ENCODE measurements around the gene MYO10. TPM values are rescaled to one million over a fixed set of nuclear protein-coding genes. Genes with fewer than 3 reads are reported as not detected.

Gene MYO10
- total RNA-seq, 2 experiments from 2014 or later: 0.03 to 1.7 TPM

DNA sequence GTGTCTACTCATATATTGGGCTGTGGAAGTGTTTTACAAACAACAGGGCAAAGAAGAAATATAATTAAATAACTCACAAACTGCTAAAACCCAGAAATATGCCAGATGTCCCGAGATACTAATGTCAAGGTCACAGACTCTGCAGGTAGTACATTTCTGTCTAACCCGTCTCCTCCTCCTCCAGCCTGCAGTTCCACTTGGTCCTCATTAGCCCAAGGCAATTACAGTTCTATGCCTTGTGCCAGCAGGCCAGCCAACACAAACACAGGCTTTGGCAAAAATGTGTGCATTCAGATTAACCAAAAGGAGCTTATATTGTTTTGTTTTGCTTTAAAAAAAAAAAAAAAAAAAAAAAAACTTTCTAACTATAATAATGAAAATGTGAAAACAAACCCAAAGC is 148.8 kb downstream of the MYO10 start:
- DNase-seq (ENCODE audit: low spot score): no peak
- no peaks in the 10 kb centered on the region for H3K9me2 ChIP-seq (ENCODE audit: insufficient read depth, low read length)
- H3K27ac ChIP-seq (ENCODE audit: low read depth, low read length, poor library complexity, severe bottlenecking): no peak overlapping the region
- ChIA-PET CTCF (ENCODE audit: unreplicated experiment) (no interaction called here), POLR2A (no interaction called here)
- TF ChIP-seq, protein P1, sequence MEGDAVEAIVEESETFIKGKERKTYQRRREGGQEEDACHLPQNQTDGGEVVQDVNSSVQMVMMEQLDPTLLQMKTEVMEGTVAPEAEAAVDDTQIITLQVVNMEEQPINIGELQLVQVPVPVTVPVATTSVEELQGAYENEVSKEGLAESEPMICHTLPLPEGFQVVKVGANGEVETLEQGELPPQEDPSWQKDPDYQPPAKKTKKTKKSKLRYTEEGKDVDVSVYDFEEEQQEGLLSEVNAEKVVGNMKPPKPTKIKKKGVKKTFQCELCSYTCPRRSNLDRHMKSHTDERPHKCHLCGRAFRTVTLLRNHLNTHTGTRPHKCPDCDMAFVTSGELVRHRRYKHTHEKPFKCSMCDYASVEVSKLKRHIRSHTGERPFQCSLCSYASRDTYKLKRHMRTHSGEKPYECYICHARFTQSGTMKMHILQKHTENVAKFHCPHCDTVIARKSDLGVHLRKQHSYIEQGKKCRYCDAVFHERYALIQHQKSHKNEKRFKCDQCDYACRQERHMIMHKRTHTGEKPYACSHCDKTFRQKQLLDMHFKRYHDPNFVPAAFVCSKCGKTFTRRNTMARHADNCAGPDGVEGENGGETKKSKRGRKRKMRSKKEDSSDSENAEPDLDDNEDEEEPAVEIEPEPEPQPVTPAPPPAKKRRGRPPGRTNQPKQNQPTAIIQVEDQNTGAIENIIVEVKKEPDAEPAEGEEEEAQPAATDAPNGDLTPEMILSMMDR (conservative IDR thresholded peaks at IDR 0.05; ENCODE audit: low read length): no peak
- TF ChIP-seq EZH2phosphoT487 (IDR thresholded peaks at IDR 0.05; ENCODE audit: borderline replicate concordance, low read depth, low read length): no peak
- no peaks in the 10 kb centered on the region for H4K20me1 ChIP-seq (ENCODE audit: insufficient read depth, low read length)
- no peak overlapping the region for H3K4me3 ChIP-seq (ENCODE audit: low read depth, low read length, poor library complexity, severe bottlenecking)
- H3K9me3 ChIP-seq (ENCODE audit: low read length): no peaks in the 10 kb centered on the region
- intact Hi-C loops (cut with micrococcal nuclease; ENCODE audit: unreplicated experiment): no loop called here
- no TSS peak for BruUV-seq (replicated peaks)
- no peaks in the 10 kb centered on the region for H3K79me2 ChIP-seq (ENCODE audit: insufficient read depth, low read depth, low read length)
- H3K4me1 ChIP-seq (ENCODE audit: insufficient read depth, low read length, poor library complexity, severe bottlenecking): no peaks in the 10 kb centered on the region
- no peaks in the 10 kb centered on the region for H3K36me3 ChIP-seq (ENCODE audit: insufficient read depth, low read length)
- H3K4me2 ChIP-seq (ENCODE audit: low read length): no peak overlapping the region
- no peak overlapping the region for H2AFZ ChIP-seq (ENCODE audit: low read length)

- Histone ChIP-seq H3K9me3 (ENCODE audit: low read length) (no peaks in the 10 kb centered on the region), H3K9me2 (ENCODE audit: insufficient read depth, low read length) (no peaks in the 10 kb centered on the region), H3K4me1 (ENCODE audit: insufficient read depth, low read length, poor library complexity, severe bottlenecking) (no peaks in the 10 kb centered on the region), H3K27ac (ENCODE audit: low read depth, low read length, poor library complexity, severe bottlenecking) (no peak overlapping the region), H3K79me2 (ENCODE audit: insufficient read depth, low read depth, low read length) (no peaks in the 10 kb centered on the region), H4K20me1 (ENCODE audit: insufficient read depth, low read length) (no peaks in the 10 kb centered on the region), H3K4me3 (ENCODE audit: low read depth, low read length, poor library complexity, severe bottlenecking) (no peak overlapping the region), H3K36me3 (ENCODE audit: insufficient read depth, low read length) (no peaks in the 10 kb centered on the region), H2AFZ (ENCODE audit: low read length) (no peak overlapping the region), H3K4me2 (ENCODE audit: low read length) (no peak overlapping the region)
- intact Hi-C loops (cut with micrococcal nuclease; ENCODE audit: unreplicated experiment): no loop called here
- ChIA-PET CTCF (ENCODE audit: unreplicated experiment) (no interaction called here), POLR2A (no interaction called here)
- no peak for DNase-seq (ENCODE audit: low spot score)
- TF ChIP-seq, protein P1 (conservative IDR thresholded peaks at IDR 0.05; ENCODE audit: low read length): no peak
- no peak for TF ChIP-seq EZH2phosphoT487 (IDR thresholded peaks at IDR 0.05; ENCODE audit: borderline replicate concordance, low read depth, low read length)
- no TSS peak for BruUV-seq (replicated peaks)
Observed at GRCh38 chr5:16784843-16785791, 151.0 kb downstream of the MYO10 start.

DNA sequence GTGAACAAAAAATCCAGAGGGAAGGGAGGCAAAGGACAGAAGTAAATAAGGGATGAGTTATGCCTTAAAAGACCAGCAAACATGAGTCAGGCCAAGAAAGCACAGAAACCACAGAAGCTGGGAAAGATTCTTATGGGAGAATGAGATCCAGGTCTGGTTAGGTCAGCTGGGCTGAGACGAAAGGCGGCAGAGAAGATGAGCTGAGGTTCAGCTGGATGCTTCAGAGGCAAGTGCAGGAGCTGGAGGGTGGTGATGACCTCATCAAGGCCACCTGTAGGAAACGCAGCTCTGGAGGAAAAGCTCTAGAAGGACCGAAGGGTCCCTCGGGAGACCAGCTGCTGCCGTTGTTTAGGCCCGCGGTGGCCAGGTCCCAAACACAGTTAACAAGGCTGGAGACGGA is 152.0 kb downstream of the MYO10 start:
- no peak overlapping the region for H2AFZ ChIP-seq (ENCODE audit: low read length)
- no peak for TF ChIP-seq EZH2phosphoT487 (IDR thresholded peaks at IDR 0.05; ENCODE audit: borderline replicate concordance, low read depth, low read length)
- TF ChIP-seq, protein P1 (conservative IDR thresholded peaks at IDR 0.05; ENCODE audit: low read length): no peak
- H3K79me2 ChIP-seq (ENCODE audit: insufficient read depth, low read depth, low read length): no peaks in the 10 kb centered on the region
- H3K4me3 ChIP-seq (ENCODE audit: low read depth, low read length, poor library complexity, severe bottlenecking): no peak overlapping the region
- no peaks in the 10 kb centered on the region for H3K4me1 ChIP-seq (ENCODE audit: insufficient read depth, low read length, poor library complexity, severe bottlenecking)
- no peaks in the 10 kb centered on the region for H3K9me2 ChIP-seq (ENCODE audit: insufficient read depth, low read length)
- no peaks in the 10 kb centered on the region for H3K36me3 ChIP-seq (ENCODE audit: insufficient read depth, low read length)
- H3K27ac ChIP-seq (ENCODE audit: low read depth, low read length, poor library complexity, severe bottlenecking): no peak overlapping the region
- POLR2A ChIA-PET: interaction anchor here (0.8 kb wide), 1 partner anchor 27 kb away, joined by 3 read pairs; no protein-coding TSS in a partner anchor
- no peak overlapping the region for H3K4me2 ChIP-seq (ENCODE audit: low read length)
- DNase-seq (ENCODE audit: low spot score): no peak
- BruUV-seq (replicated peaks): no TSS peak
- CTCF ChIA-PET (ENCODE audit: unreplicated experiment): no interaction called here
- intact Hi-C loops (cut with micrococcal nuclease; ENCODE audit: unreplicated experiment): no loop called here
- H4K20me1 ChIP-seq (ENCODE audit: insufficient read depth, low read length): no peaks in the 10 kb centered on the region
- H3K9me3 ChIP-seq (ENCODE audit: low read length): no peaks in the 10 kb centered on the region

All from OCI-LY7 (cell line).